Measurements from ENCODE around the gene ADAMTSL2.

The ADAMTSL2 gene

GRCh38 chr9:133575186-133576030 is 40.9 kb downstream of the ADAMTSL2 start:
- DNase-seq (ENCODE audit: low read depth), result no peak

- DNase-seq (ENCODE audit: low read depth), result no peak
Observed at GRCh38 chr9:133576031-133576874, 41.7 kb downstream of the ADAMTSL2 start.

GRCh38 chr9:133576875-133577736 is 42.6 kb downstream of the ADAMTSL2 start:
- DNase-seq (ENCODE audit: low read depth), result no peak

- no peak for DNase-seq (ENCODE audit: low read depth)
Observed at GRCh38 chr9:133577737-133578112, 43.2 kb downstream of the ADAMTSL2 start.

GRCh38 chr9:133578524-133579441 is 44.3 kb downstream of the ADAMTSL2 start:
- no peak for DNase-seq (ENCODE audit: low read depth)

- DNase-seq (ENCODE audit: low read depth), result no peak
Observed at GRCh38 chr9:133579601-133580418, 45.3 kb downstream of the ADAMTSL2 start.

GRCh38 chr9:133580419-133580738 is 45.9 kb downstream of the ADAMTSL2 start:
- no peak for DNase-seq (ENCODE audit: low read depth)

- DNase-seq (ENCODE audit: low read depth), result no peak
Observed at GRCh38 chr9:133581011-133581410, 46.5 kb downstream of the ADAMTSL2 start.

- no peak for DNase-seq (ENCODE audit: low read depth)
Observed at GRCh38 chr9:133581513-133582343, 47.2 kb downstream of the ADAMTSL2 start.

- no peak for DNase-seq (ENCODE audit: low read depth)
Observed at GRCh38 chr9:133582501-133583045, 48.1 kb downstream of the ADAMTSL2 start.

GRCh38 chr9:133583111-133583510 is 48.6 kb downstream of the ADAMTSL2 start:
- no peak for DNase-seq (ENCODE audit: low read depth)

- no peak for DNase-seq (ENCODE audit: low read depth)
Observed at GRCh38 chr9:133583586-133583985, 49.1 kb downstream of the ADAMTSL2 start.

- no peak for DNase-seq (ENCODE audit: low read depth)
Observed at GRCh38 chr9:133584167-133584558, 49.7 kb downstream of the ADAMTSL2 start.

GRCh38 chr9:133584559-133585476 is 50.3 kb downstream of the ADAMTSL2 start:
- no peak for DNase-seq (ENCODE audit: low read depth)

GRCh38 chr9:133585481-133586351 is 51.2 kb downstream of the ADAMTSL2 start:
- no peak for DNase-seq (ENCODE audit: low read depth)

- DNase-seq (ENCODE audit: low read depth), result no peak
Observed at GRCh38 chr9:133587051-133587450, 52.5 kb downstream of the ADAMTSL2 start.

GRCh38 chr9:133587466-133587865 is 53.0 kb downstream of the ADAMTSL2 start:
- no peak for DNase-seq (ENCODE audit: low read depth)
